ENCODE results near the gene HHAT. TPM values are rescaled to one million over a fixed set of nuclear protein-coding genes. Genes with fewer than 3 reads are reported as not detected.

Gene HHAT
- total and polyA plus RNA-seq, 2 of the 13 experiments (the other 11 are each of a cell fraction or from before 2014, with no cell fraction given): 2.6 to 4.9 TPM

- no peak for TF ChIP-seq ZBTB44 (CRISPR knock-in tag; IDR thresholded peaks at IDR 0.05)
- TF ChIP-seq ETV6 (CRISPR knock-in tag; conservative IDR thresholded peaks at IDR 0.05): no peak
- no peak for TF ChIP-seq NFIB (CRISPR knock-in tag; IDR thresholded peaks at IDR 0.05; ENCODE audit: borderline replicate concordance)
- no peak for TF ChIP-seq PHF5A (CRISPR knock-in tag; IDR thresholded peaks at IDR 0.05; ENCODE audit: low read depth, unreplicated experiment)
- TF ChIP-seq ZBTB25 (CRISPR knock-in tag; IDR thresholded peaks at IDR 0.05): no peak
- TF ChIP-seq ZNF256 (CRISPR knock-in tag; conservative IDR thresholded peaks at IDR 0.05): no peak
- TF ChIP-seq ZBED4 (CRISPR knock-in tag; IDR thresholded peaks at IDR 0.05; ENCODE audit: borderline replicate concordance): no peak
- no peak for TF ChIP-seq ZNF468 (CRISPR knock-in tag; IDR thresholded peaks at IDR 0.05)
These were observed 513 bp upstream of the HHAT start (continued) for GRCh38 chr1:210328032-210328745.
